Endodermal cell (in vitro differentiated cells): ENCODE results near the gene IPCEF1. TPM values are rescaled to one million over a fixed set of nuclear protein-coding genes. Genes with fewer than 3 reads are reported as not detected.

Experiments
- DNase-seq: peaks from one replicate; pipeline ENCODE4 v3.0.0-alpha.2; 2017
- H3K27ac ChIP-seq: 2 replicates; pipeline ENCODE4 v1.5.1; 2013; ENCODE audit warnings: mild to moderate bottlenecking, low read depth, low read length, moderate library complexity
- H3K27me3 ChIP-seq: 2 replicates; pipeline ENCODE4 v1.6.1; 2013; ENCODE audit warnings: mild to moderate bottlenecking, low read length, moderate library complexity; ENCODE audit not compliant: insufficient read depth, control insufficient read depth, poor library complexity, severe bottlenecking
- H3K36me3 ChIP-seq: 2 replicates; pipeline ENCODE4 v1.7.0; 2013; ENCODE audit warnings: mild to moderate bottlenecking, low read length, moderate library complexity; ENCODE audit not compliant: control insufficient read depth, insufficient read depth
- H3K4me1 ChIP-seq: one replicate; pipeline ENCODE4 v1.7.0; 2013; ENCODE audit warnings: low read length; ENCODE audit not compliant: control insufficient read depth, insufficient read depth
- H3K4me3 ChIP-seq: 2 replicates; pipeline ENCODE4 v1.5.1; 2013; ENCODE audit warnings: mild to moderate bottlenecking, low read length, moderate library complexity
- H3K9ac ChIP-seq: 2 replicates; pipeline ENCODE4 v1.6.1; 2013; ENCODE audit warnings: mild to moderate bottlenecking, low read length, moderate library complexity; ENCODE audit not compliant: poor library complexity, severe bottlenecking; ENCODE audit errors: extremely low read depth
- H3K9me3 ChIP-seq: 2 replicates; pipeline ENCODE4 v1.6.1; 2013; ENCODE audit warnings: mild to moderate bottlenecking, low read length, moderate library complexity; ENCODE audit not compliant: control insufficient read depth
- H3K27ac Mint-ChIP-seq: 2 replicates; pipeline ENCODE4 v1.8.0; 2020; ENCODE audit warnings: mixed read lengths
- H3K27me3 Mint-ChIP-seq: 2 replicates; pipeline ENCODE4 v1.8.0; 2021; ENCODE audit warnings: mild to moderate bottlenecking, mixed read lengths; ENCODE audit not compliant: insufficient read depth
- H3K36me3 Mint-ChIP-seq: 2 replicates; pipeline ENCODE4 v1.8.0; 2020; ENCODE audit warnings: low read depth, mixed read lengths
- H3K4me1 Mint-ChIP-seq: 2 replicates; pipeline ENCODE4 v1.8.0; 2020; ENCODE audit warnings: mixed read lengths
- H3K4me3 Mint-ChIP-seq: 2 replicates; pipeline ENCODE4 v1.8.0; 2020; ENCODE audit warnings: mild to moderate bottlenecking, moderate library complexity, mixed read lengths
- H3K9me3 Mint-ChIP-seq: 2 replicates; pipeline ENCODE4 v1.8.0; 2020; ENCODE audit warnings: mild to moderate bottlenecking, mixed read lengths
- CTCF ChIP-seq: fragments of 200-600 bp; sonication (generic); conservative IDR thresholded peaks from 2 replicates; pipeline ENCODE4 v1.5.0; 2021; ENCODE audit warnings: antibody characterized with exemption, mild to moderate bottlenecking
- WGBS, 2 experiments: methylation state at CpG; one replicate each; pipeline versions ENCODE4 v1.1.5 to v1.1.7; 2013; ENCODE audit warnings: missing lambda C conversion rate in 2 of 2, mixed read lengths in 1 of 2; ENCODE audit not compliant: insufficient coverage in 1 of 2, insufficient read length in 1 of 2; 5-methylcytosine and 5-hydroxymethylcytosine counted together
- total RNA-seq, 2 donors: library from RNA; stranded (reverse); fragmentation: NEBNext Ultra II Directional in 1 of 2; extraction: Animal tissue kit (Norgen Biotek cat#: 25700) in 1 of 2; gene quantifications; 2 replicates in 1 of 2; 3 replicates in 1 of 2; pipeline ENCODE4 v1.2.1, GENCODE V29; 2021

Gene IPCEF1
- total RNA-seq, 2 donors from 2014 or later = 2.2 to 2.8 TPM

- H3K27me3 ChIP-seq = no peaks in the 10 kb centered on the region
- no peak for TF ChIP-seq CTCF
- Mint-ChIP-seq H3K27me3 (no peaks in the 10 kb centered on the region), H3K27ac (no peak overlapping the region), H3K4me1 (no peaks in the 10 kb centered on the region), H3K9me3 (no peaks in the 10 kb centered on the region), H3K4me3 (no peak overlapping the region), H3K36me3 (no peaks in the 10 kb centered on the region)
- no peaks in the 10 kb centered on the region for H3K9me3 ChIP-seq
- H3K36me3 ChIP-seq = no peaks in the 10 kb centered on the region
- H3K4me1 ChIP-seq = no peaks in the 10 kb centered on the region
- WGBS, 2 experiments = 91 to 95% methylated on average over 9 of the region's 9 CpGs
- H3K9ac ChIP-seq = no peak overlapping the region
- no peak for DNase-seq
- no peak overlapping the region for H3K27ac ChIP-seq
- no peak overlapping the region for H3K4me3 ChIP-seq
These were observed 11.5 kb upstream of the IPCEF1 start for GRCh38 chr6:154367839-154368695.

- no peak for DNase-seq
- TF ChIP-seq CTCF = no peak
- no peak overlapping the region for H3K9ac ChIP-seq
- H3K36me3 ChIP-seq = no peaks in the 10 kb centered on the region
- Mint-ChIP-seq H3K27me3 (no peaks in the 10 kb centered on the region), H3K4me1 (no peaks in the 10 kb centered on the region), H3K4me3 (no peak overlapping the region), H3K36me3 (no peaks in the 10 kb centered on the region), H3K9me3 (no peaks in the 10 kb centered on the region), H3K27ac (no peak overlapping the region)
- H3K4me3 ChIP-seq = no peak overlapping the region
- no peaks in the 10 kb centered on the region for H3K27me3 ChIP-seq
- H3K4me1 ChIP-seq = no peaks in the 10 kb centered on the region
- H3K9me3 ChIP-seq = no peaks in the 10 kb centered on the region
- 93 to 97% methylated on average over 3 to 5 of the region's 5 CpGs for WGBS, 2 experiments
- H3K27ac ChIP-seq = no peak overlapping the region
These were observed 10.7 kb upstream of the IPCEF1 start for GRCh38 chr6:154367336-154367735.

- H3K36me3 Mint-ChIP-seq = no peaks in the 10 kb centered on the region
- H3K27me3 ChIP-seq = no peaks in the 10 kb centered on the region
- H3K4me1 Mint-ChIP-seq = no peaks in the 10 kb centered on the region
- no peaks in the 10 kb centered on the region for H3K9me3 Mint-ChIP-seq
- H3K27ac ChIP-seq = no peak overlapping the region
- H3K27ac Mint-ChIP-seq = no peak overlapping the region
- no peak overlapping the region for H3K9ac ChIP-seq
- no peaks in the 10 kb centered on the region for H3K27me3 Mint-ChIP-seq
- H3K36me3 ChIP-seq = no peaks in the 10 kb centered on the region
- no peak overlapping the region for H3K4me3 Mint-ChIP-seq
- H3K9me3 ChIP-seq = no peaks in the 10 kb centered on the region
- 88 to 100% methylated on average over 1 to 3 of the region's 4 CpGs for WGBS, 2 experiments
- H3K4me1 ChIP-seq = no peaks in the 10 kb centered on the region
- DNase-seq = peak; percentile 3
- no peak for TF ChIP-seq CTCF
- no peak overlapping the region for H3K4me3 ChIP-seq
These were observed 7.2 kb upstream of the IPCEF1 start for GRCh38 chr6:154363821-154364220.
